GM12874 (cell line): Measurements from ENCODE around the gene ANKRD44.

ENCODE experiments used
- TF ChIP-seq, protein P1 (sequence below): IDR thresholded peaks from 2 replicates; pipeline ENCODE4 v1.5.1; 2011; ENCODE audit warnings: low read depth, mild to moderate bottlenecking, control low read depth, low read length, moderate library complexity; ENCODE audit not compliant: insufficient read depth

ANKRD44 gene

DNA sequence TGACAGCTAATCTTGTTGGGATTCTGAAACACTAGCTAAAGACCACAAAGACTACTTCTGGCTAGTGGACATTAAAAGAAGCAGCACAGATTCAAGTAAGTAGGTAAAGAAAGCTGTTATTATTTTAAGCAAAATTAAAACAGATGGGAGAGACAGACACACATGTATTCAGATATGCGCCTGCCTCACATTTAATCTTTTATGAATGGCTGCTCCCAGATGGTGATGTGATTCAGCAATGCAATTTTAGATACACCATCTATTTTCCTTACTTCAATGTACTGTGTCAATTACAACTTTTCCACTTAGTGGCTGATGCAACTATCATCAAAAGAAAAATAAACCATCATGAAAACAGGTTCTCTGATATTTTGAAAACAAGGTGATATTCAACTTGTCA, 251.1 kb downstream of the ANKRD44 start:
- TF ChIP-seq, protein P1, sequence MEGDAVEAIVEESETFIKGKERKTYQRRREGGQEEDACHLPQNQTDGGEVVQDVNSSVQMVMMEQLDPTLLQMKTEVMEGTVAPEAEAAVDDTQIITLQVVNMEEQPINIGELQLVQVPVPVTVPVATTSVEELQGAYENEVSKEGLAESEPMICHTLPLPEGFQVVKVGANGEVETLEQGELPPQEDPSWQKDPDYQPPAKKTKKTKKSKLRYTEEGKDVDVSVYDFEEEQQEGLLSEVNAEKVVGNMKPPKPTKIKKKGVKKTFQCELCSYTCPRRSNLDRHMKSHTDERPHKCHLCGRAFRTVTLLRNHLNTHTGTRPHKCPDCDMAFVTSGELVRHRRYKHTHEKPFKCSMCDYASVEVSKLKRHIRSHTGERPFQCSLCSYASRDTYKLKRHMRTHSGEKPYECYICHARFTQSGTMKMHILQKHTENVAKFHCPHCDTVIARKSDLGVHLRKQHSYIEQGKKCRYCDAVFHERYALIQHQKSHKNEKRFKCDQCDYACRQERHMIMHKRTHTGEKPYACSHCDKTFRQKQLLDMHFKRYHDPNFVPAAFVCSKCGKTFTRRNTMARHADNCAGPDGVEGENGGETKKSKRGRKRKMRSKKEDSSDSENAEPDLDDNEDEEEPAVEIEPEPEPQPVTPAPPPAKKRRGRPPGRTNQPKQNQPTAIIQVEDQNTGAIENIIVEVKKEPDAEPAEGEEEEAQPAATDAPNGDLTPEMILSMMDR: no peak

DNA sequence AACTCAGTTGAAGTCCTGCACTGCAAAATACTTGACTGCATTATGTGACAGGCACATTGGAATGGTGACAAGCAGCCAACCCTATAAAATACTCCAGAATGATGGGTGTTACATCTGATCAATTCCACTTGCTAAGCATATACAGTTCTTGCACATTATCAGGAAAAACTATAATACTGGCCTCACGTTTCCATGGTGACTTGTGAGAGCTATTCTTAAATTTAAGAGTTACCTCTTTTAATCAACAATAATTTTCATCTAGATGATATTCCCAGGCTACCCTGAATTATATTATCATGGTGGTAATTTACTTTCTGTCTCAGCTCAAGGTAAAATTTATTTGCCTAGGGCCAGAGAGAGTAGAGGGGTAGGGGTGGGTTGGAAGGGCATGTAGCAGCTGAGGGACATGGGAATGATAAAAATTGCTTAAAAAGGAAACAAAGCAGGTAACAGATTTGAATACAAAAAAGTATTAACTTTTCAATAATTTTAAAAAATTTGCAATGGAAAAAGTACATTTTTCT, 251.7 kb downstream of the ANKRD44 start:
- TF ChIP-seq, protein P1: no peak

DNA sequence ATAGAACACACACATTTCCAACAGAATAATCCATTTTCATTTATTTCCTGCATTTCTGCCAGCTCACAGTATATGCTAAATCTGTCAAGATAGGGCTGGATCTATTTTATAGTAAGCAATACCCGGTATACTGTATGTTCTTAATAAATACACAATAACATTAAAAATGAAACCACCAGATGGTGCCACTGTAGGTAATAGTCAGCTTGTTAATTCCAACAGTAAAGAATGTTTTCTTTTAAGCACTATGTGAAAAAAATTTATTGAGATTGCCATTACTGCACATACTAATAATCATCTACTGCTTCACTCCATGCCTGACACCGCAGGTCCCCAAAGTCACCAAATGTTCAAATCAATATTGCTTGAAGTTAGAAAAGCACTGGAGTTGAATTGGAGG, 252.6 kb downstream of the ANKRD44 start:
- TF ChIP-seq, protein P1: no peak

DNA sequence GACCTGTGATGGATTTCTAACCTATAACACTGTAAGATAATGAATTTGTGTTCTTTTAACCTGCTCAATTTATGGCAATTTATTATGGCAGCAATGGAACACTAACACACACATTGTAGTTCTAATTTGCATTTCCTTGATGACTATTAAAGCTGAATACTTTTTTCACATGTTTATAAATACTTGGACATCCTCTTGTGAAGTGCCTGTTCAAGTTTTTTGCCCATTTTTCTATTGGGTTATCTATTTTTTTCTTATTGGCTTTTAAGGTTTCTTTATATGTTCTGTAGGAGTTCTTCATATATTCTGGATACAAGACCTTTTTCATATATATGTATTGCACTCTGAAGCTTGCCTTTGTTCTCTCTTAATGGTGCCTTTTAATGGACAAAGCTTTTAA, 255.5 kb downstream of the ANKRD44 start:
- TF ChIP-seq, protein P1: no peak

DNA sequence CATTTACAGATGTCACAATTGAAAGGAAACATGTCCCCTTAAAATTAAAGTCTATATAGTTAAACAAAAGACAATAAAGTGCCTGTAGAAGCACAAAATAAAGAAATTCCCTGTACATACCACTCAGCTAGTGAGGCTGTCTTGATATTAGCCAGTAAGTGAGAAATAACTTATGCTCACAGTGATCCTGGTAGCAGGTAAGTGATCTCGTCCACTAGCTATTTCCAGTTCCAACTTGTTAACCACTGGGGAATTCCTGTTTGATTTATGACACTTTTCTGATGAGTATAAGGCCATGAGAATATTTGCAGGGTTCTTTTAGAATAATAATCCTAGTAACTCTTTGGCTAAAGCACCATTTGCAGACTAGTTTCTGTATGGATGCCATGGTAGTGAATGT, 256.1 kb downstream of the ANKRD44 start:
- TF ChIP-seq, protein P1: no peak

DNA sequence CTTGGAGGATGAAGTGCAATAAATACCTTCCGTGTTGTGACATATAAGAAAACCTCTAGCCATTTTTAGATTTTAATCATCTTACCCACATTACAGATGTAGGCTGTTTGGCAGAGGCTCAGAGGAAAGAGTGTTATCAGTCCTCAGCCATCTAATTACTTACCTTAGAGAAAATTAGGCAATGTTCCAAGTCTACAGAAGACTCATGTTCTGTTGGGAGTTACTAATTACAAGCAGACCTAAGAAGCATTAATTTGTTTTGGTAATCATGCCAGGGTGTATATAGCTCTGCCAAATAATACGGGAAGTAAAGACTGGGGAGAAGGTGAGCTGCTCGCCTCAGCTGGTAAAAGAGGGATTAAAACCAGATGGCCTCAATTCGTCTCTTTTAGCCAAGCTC, 258.2 kb downstream of the ANKRD44 start:
- TF ChIP-seq, protein P1: no peak

DNA sequence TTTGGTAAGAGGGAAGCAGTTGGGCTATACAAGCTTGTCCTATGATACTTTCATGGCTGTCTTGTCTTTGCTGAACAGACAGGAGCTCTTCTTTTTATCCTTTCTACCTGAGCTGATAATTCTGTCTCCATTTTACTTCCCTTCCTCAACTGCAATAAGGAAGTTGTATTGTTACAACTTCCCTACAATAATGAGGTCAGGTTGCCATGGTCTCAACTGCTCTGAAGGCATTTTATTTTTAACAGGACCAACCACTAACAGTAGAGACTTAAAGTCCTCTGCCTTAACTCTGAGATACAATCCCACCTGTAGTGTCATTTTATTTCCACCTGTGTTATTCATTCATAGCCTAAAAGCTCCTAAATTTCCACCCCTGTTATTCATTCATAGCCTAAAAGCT, 265.5 kb downstream of the ANKRD44 start:
- TF ChIP-seq, protein P1: no peak

DNA sequence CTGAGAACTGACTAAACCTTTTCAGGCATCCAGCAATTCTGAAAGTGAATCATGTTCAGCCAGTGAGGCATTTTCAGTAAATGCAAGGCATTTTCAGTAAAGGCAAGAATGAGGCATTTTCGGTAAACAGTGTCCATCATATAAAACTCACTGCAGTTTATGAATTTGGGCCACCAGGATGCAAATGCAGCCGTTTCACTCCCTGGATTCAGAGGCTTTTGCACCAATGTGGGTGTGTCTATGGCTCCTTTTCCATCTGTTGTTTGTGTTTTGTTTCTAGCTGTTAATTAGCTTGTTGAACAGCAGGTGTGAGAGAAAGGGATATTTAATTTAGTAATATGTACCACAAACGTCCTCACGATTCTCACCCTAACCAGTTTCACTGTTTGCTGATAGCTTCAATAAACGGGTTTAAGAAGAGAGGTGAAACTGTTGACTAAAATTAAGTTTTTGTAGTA, 267.8 kb downstream of the ANKRD44 start:
- TF ChIP-seq, protein P1: no peak
